ENCODE results near the gene ACTG1.

The ACTG1 gene

DNA sequence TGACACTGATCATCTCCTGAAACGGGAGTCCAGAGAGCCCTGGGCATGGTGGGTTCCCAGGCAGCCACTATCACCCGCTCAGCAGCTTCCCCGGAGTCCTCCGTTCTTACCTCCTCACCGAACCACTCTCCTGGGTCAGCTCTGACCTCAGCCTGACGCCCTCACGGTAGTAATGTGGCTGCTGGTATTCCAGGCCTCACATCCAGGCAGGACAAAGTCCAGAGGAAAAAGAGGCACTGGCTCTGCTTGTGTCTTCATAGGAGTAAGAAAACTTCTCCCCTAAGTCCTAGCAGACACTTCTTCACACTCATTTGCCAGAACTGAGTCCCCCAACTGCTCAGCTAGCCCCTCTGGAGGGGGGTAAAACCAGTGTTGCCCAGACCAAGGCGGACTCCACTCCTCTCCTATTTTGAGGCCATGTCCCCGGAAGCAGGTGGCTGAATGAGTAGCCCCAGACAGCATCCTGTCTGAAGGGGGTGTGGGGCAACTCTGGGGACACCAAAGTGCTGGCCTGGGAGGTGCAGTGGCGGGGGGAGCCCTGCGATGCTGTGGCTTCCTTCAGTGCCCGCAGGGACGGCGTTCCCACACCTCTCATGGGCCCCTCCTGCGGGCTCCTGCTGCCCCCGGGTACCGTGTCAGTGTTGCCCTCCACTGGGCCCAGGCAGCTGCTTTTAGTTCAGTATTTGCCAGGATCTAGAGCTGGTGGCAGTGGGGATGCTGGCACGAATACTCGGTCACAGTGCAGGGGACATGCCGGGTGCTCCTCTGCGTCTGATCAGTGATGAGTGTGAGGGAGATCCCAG, 20.9 kb upstream of the ACTG1 start (continued):
- no peak for TF ChIP-seq TOX (CRISPR knock-in tag; IDR thresholded peaks at IDR 0.05; ENCODE audit: borderline replicate concordance)
- no peak for TF ChIP-seq PATZ1 (CRISPR knock-in tag; IDR thresholded peaks at IDR 0.05; ENCODE audit: borderline replicate concordance)
- no peak for TF ChIP-seq ZNF565 (CRISPR knock-in tag; conservative IDR thresholded peaks at IDR 0.05; ENCODE audit: low read depth)
- TF ChIP-seq ISL1 (CRISPR knock-in tag; IDR thresholded peaks at IDR 0.05), result no peak
- no peak for TF ChIP-seq ARNTL (CRISPR knock-in tag; IDR thresholded peaks at IDR 0.05; ENCODE audit: borderline replicate concordance, low read depth)
- TF ChIP-seq, protein P1, sequence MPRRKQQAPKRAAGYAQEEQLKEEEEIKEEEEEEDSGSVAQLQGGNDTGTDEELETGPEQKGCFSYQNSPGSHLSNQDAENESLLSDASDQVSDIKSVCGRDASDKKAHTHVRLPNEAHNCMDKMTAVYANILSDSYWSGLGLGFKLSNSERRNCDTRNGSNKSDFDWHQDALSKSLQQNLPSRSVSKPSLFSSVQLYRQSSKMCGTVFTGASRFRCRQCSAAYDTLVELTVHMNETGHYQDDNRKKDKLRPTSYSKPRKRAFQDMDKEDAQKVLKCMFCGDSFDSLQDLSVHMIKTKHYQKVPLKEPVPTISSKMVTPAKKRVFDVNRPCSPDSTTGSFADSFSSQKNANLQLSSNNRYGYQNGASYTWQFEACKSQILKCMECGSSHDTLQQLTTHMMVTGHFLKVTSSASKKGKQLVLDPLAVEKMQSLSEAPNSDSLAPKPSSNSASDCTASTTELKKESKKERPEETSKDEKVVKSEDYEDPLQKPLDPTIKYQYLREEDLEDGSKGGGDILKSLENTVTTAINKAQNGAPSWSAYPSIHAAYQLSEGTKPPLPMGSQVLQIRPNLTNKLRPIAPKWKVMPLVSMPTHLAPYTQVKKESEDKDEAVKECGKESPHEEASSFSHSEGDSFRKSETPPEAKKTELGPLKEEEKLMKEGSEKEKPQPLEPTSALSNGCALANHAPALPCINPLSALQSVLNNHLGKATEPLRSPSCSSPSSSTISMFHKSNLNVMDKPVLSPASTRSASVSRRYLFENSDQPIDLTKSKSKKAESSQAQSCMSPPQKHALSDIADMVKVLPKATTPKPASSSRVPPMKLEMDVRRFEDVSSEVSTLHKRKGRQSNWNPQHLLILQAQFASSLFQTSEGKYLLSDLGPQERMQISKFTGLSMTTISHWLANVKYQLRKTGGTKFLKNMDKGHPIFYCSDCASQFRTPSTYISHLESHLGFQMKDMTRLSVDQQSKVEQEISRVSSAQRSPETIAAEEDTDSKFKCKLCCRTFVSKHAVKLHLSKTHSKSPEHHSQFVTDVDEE (CRISPR knock-in tag; IDR thresholded peaks at IDR 0.05), result no peak
- TF ChIP-seq ZC3H10 (CRISPR knock-in tag; IDR thresholded peaks at IDR 0.05), result no peak

- no peak for ATAC-seq
These were observed 20.1 kb upstream of the ACTG1 start for GRCh38 chr17:81532490-81533287.

More at GRCh38 chr17:81532490-81533287, 20.1 kb upstream of the ACTG1 start:
- TF ChIP-seq CREB5 (CRISPR knock-in tag; IDR thresholded peaks at IDR 0.05; ENCODE audit: low read depth), result no peak
- TF ChIP-seq ZNF565 (CRISPR knock-in tag; conservative IDR thresholded peaks at IDR 0.05; ENCODE audit: low read depth), result no peak
- TF ChIP-seq ZNF8 (CRISPR knock-in tag; IDR thresholded peaks at IDR 0.05), result no peak
- TF ChIP-seq TCF4 (CRISPR knock-in tag; IDR thresholded peaks at IDR 0.05; ENCODE audit: borderline replicate concordance), result no peak
- TF ChIP-seq ARNTL (CRISPR knock-in tag; IDR thresholded peaks at IDR 0.05; ENCODE audit: borderline replicate concordance, low read depth), result no peak
- TF ChIP-seq CSDC2 (CRISPR knock-in tag; IDR thresholded peaks at IDR 0.05), result no peak
- TF ChIP-seq ZFP30 (CRISPR knock-in tag; IDR thresholded peaks at IDR 0.05), result no peak
- TF ChIP-seq, protein P1 (CRISPR knock-in tag; IDR thresholded peaks at IDR 0.05), result no peak
- TF ChIP-seq PPARA (CRISPR knock-in tag; IDR thresholded peaks at IDR 0.05; ENCODE audit: borderline replicate concordance), result no peak
- TF ChIP-seq, protein P2, sequence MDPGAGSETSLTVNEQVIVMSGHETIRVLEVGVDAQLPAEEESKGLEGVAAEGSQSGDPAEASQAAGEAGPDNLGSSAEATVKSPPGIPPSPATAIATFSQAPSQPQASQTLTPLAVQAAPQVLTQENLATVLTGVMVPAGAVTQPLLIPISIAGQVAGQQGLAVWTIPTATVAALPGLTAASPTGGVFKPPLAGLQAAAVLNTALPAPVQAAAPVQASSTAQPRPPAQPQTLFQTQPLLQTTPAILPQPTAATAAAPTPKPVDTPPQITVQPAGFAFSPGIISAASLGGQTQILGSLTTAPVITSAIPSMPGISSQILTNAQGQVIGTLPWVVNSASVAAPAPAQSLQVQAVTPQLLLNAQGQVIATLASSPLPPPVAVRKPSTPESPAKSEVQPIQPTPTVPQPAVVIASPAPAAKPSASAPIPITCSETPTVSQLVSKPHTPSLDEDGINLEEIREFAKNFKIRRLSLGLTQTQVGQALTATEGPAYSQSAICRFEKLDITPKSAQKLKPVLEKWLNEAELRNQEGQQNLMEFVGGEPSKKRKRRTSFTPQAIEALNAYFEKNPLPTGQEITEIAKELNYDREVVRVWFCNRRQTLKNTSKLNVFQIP (CRISPR knock-in tag; IDR thresholded peaks at IDR 0.05; ENCODE audit: borderline replicate concordance, low read depth), result no peak
- TF ChIP-seq ESRRG (CRISPR knock-in tag; IDR thresholded peaks at IDR 0.05), result no peak
- TF ChIP-seq CSRNP3 (CRISPR knock-in tag; IDR thresholded peaks at IDR 0.05), result no peak
- no peak for TF ChIP-seq OSR1 (CRISPR knock-in tag; IDR thresholded peaks at IDR 0.05)
- no peak for TF ChIP-seq GLIS3 (CRISPR knock-in tag; IDR thresholded peaks at IDR 0.05)
- no peak for TF ChIP-seq PATZ1 (CRISPR knock-in tag; IDR thresholded peaks at IDR 0.05; ENCODE audit: borderline replicate concordance)
- no peak for TF ChIP-seq SNAI2 (CRISPR knock-in tag; IDR thresholded peaks at IDR 0.05)
